ENCODE results near the gene MED13L. TPM values are rescaled to one million over a fixed set of nuclear protein-coding genes. Genes with fewer than 3 reads are reported as not detected.

MED13L gene
- total and polyA plus RNA-seq, 11 donors = 12.2 to 84.1 (median 60.2) TPM

- TF ChIP-seq POLR2A (IDR thresholded peaks at IDR 0.05) (no peak), CTCF (IDR thresholded peaks at IDR 0.05) (no peak)
- no peaks in the 10 kb centered on the region for H3K36me3 ChIP-seq
- H3K27ac ChIP-seq = no peak overlapping the region
- WGBS, 4 donors = 17 to 31% (median 26%) methylated on average over 1 of the region's 1 CpG
- DNase-seq = no peak
- H3K4me1 ChIP-seq = peaks cover 0 to 86% (median 50%) of the 10 kb centered on the region in 12 donors
- peak in 1 of 4 donors; percentile 20 for ATAC-seq
- intact Hi-C loops (cut with DNase I) = no loop called here
- no peaks in the 10 kb centered on the region for H3K9me3 ChIP-seq
- H3K4me3 ChIP-seq = no peak overlapping the region
- no peaks in the 10 kb centered on the region for H3K27me3 ChIP-seq
Observed at GRCh38 chr12:116187151-116187511, 90.4 kb downstream of the MED13L start.

- Histone ChIP-seq H3K36me3 (no peaks in the 10 kb centered on the region), H3K27ac (no peak overlapping the region), H3K4me1 (peaks cover 0 to 88% (median 52%) of the 10 kb centered on the region in 12 donors), H3K27me3 (no peaks in the 10 kb centered on the region), H3K4me3 (no peak overlapping the region), H3K9me3 (no peaks in the 10 kb centered on the region)
- no peak for TF ChIP-seq POLR2A (IDR thresholded peaks at IDR 0.05)
- no peak for TF ChIP-seq CTCF (IDR thresholded peaks at IDR 0.05)
- intact Hi-C loops (cut with DNase I) = no loop called here
- DNase-seq = no peak
- 40 to 60% (median 44%) methylated on average over 3 of the region's 3 CpGs for WGBS, 4 donors
- peak in 3 of 4 donors; percentile 27 to 67 (median 45) for ATAC-seq
Observed at GRCh38 chr12:116186482-116187150, 90.9 kb downstream of the MED13L start.

GRCh38 chr12:116184763-116185162 lies 92.7 kb downstream of the MED13L start:
- H3K27ac ChIP-seq = no peak overlapping the region
- H3K4me3 ChIP-seq = no peak overlapping the region
- WGBS, 4 donors = 97 to 98% (median 97%) methylated on average over 2 of the region's 2 CpGs
- DNase-seq (no peak), ATAC-seq (no peak)
- TF ChIP-seq CTCF (IDR thresholded peaks at IDR 0.05) (no peak), POLR2A (IDR thresholded peaks at IDR 0.05) (no peak)
- no peaks in the 10 kb centered on the region for H3K27me3 ChIP-seq
- intact Hi-C loops (cut with DNase I) = no loop called here
- peaks cover 0 to 84% (median 47%) of the 10 kb centered on the region in 12 donors for H3K4me1 ChIP-seq
- no peaks in the 10 kb centered on the region for H3K36me3 ChIP-seq
- no peaks in the 10 kb centered on the region for H3K9me3 ChIP-seq

- no peak overlapping the region for H3K4me3 ChIP-seq
- no peak overlapping the region for H3K27ac ChIP-seq
- intact Hi-C loops (cut with DNase I) = no loop called here
- peaks cover 0 to 82% (median 50%) of the 10 kb centered on the region in 12 donors for H3K4me1 ChIP-seq
- no peaks in the 10 kb centered on the region for H3K27me3 ChIP-seq
- DNase-seq (no peak), ATAC-seq (no peak)
- H3K9me3 ChIP-seq = no peaks in the 10 kb centered on the region
- TF ChIP-seq CTCF (IDR thresholded peaks at IDR 0.05) (no peak), POLR2A (IDR thresholded peaks at IDR 0.05) (no peak)
- no peaks in the 10 kb centered on the region for H3K36me3 ChIP-seq
Observed at GRCh38 chr12:116183741-116184141, 93.8 kb downstream of the MED13L start.

Data from heart left ventricle (tissue), 16 donors.